GM11168 (cell line): ENCODE results near the gene GTF2A2.

Experiments
- in situ Hi-C: fragments of 300-500 bp; cut with MboI; formaldehyde crosslinking; loops from one replicate; pipeline ENCODE4 v1.12.0; 2022; ENCODE audit warnings: low sequenced_read_pairs; ENCODE audit not compliant: unreplicated experiment

GTF2A2 gene

GRCh38 chr15:59611276-59612260 lies 45.7 kb downstream of the GTF2A2 start, which contains the start of gene GCNT3:
GCNT3 (plus strand) TSS chr15:59611783; CDS start chr15:59618239, 6,456 bp downstream.
- in situ Hi-C loops: no loop called here

GRCh38 chr15:59609730-59610712 lies 47.3 kb downstream of the GTF2A2 start:
- in situ Hi-C loops: no loop called here

GRCh38 chr15:59605994-59606393 lies 51.3 kb downstream of the GTF2A2 start:
- in situ Hi-C loops: no loop called here

GRCh38 chr15:59598461-59598860 lies 58.9 kb downstream of the GTF2A2 start:
- in situ Hi-C loops: no loop called here

- in situ Hi-C loops: no loop called here
These were observed 60.7 kb downstream of the GTF2A2 start for GRCh38 chr15:59596640-59597039.

GRCh38 chr15:59595434-59595915 lies 61.8 kb downstream of the GTF2A2 start:
- in situ Hi-C loops: no loop called here

GRCh38 chr15:59594991-59595390 lies 62.3 kb downstream of the GTF2A2 start:
- in situ Hi-C loops: no loop called here

- in situ Hi-C loops: no loop called here
These were observed 62.8 kb downstream of the GTF2A2 start for GRCh38 chr15:59594493-59594942.

- in situ Hi-C loops: no loop called here
These were observed 66.0 kb downstream of the GTF2A2 start for GRCh38 chr15:59591356-59591755.

- in situ Hi-C loops: no loop called here
These were observed 67.3 kb downstream of the GTF2A2 start for GRCh38 chr15:59590027-59590426.
